Testis (tissue), 3 donors: ENCODE measurements around the gene CDK18. TPM values are rescaled to one million over a fixed set of nuclear protein-coding genes. Genes with fewer than 3 reads are reported as not detected.

Experiments used
- DNase-seq: peaks from one replicate; pipeline ENCODE4 v3.0.0-alpha.2; 2019
- H3K27ac ChIP-seq, 2 donors: fragments of 200-600 bp; sonication (generic); one replicate each; pipeline ENCODE4 v1.5.1; 2019
- H3K27me3 ChIP-seq: fragments of 200-600 bp; sonication (generic); one replicate; pipeline ENCODE4 v1.5.1; 2019
- H3K36me3 ChIP-seq: fragments of 200-600 bp; sonication (generic); one replicate; pipeline ENCODE4 v1.5.1; 2017; ENCODE audit warnings: low read depth; ENCODE audit errors: missing control alignments
- H3K4me1 ChIP-seq: fragments of 200-600 bp; sonication (generic); one replicate; pipeline ENCODE4 v1.5.1; 2019
- H3K4me3 ChIP-seq, 2 donors: fragments of 200-600 bp; sonication (generic); one replicate each; pipeline ENCODE4 v1.5.1; 2017 to 2019
- H3K9me3 ChIP-seq: fragments of 200-600 bp; sonication (generic); one replicate; pipeline ENCODE4 v1.5.1; 2017
- CTCF ChIP-seq, 3 experiments: fragments of 450-650 bp in 2 of 3; fragments of 200-600 bp in 1 of 3; sonication (generic) in 1 of 3; IDR thresholded peaks; one replicate each; pipeline ENCODE4 v1.5.1; 2016 to 2019; ENCODE audit warnings: antibody characterized with exemption in 3 of 3, mild to moderate bottlenecking in 2 of 3, moderate library complexity in 1 of 3
- POLR2A ChIP-seq: fragments of 450-650 bp; IDR thresholded peaks from one replicate; pipeline ENCODE4 v1.6.1; 2017; ENCODE audit warnings: antibody characterized with exemption, mild to moderate bottlenecking, moderate library complexity
- WGBS, 2 donors: methylation state at CpG; one replicate each; pipeline ENCODE4 v1.1.5; 2018; 5-methylcytosine and 5-hydroxymethylcytosine counted together
- intact Hi-C: fragments of 100-400 bp; cut with DNase I; formaldehyde crosslinking; loops from one replicate; pipeline ENCODE4 v1.15.1; 2023; ENCODE audit warnings: low total_unique reads
- polyA plus RNA-seq: library from polyadenylated mRNA; stranded (reverse); fragments of 350-450 nt; fragmentation: Illumina TruSeq; extraction: RNeasy Lipid Tissue Mini Kit (QIAGEN cat#74804); gene quantifications from one replicate; pipeline ENCODE4 v1.2.3, GENCODE V29; 2014; ENCODE audit warnings: low read depth, low replicate concordance; ENCODE audit not compliant: insufficient read depth
- total RNA-seq, 2 donors: library from RNA; depleted of rRNA; stranded (reverse); fragments of >200 nt; gene quantifications; one replicate each; pipeline ENCODE4 v1.2.3, GENCODE V29; 2016

CDK18 gene
- total and polyA plus RNA-seq, 3 donors from 2014 or later: 6.5 to 9.2 (median 8.5) TPM

- peak; percentile 50 for DNase-seq
- Histone ChIP-seq H3K27ac (no peak overlapping the region), H3K9me3 (no peaks in the 10 kb centered on the region), H3K4me1 (peaks cover 10% of the 10 kb centered on the region), H3K27me3 (no peaks in the 10 kb centered on the region), H3K36me3 (no peaks in the 10 kb centered on the region), H3K4me3 (no peak overlapping the region)
- WGBS, 2 donors: 80 to 93% methylated on average over 5 to 8 of the region's 8 CpGs
- intact Hi-C loops: no loop called here
- TF ChIP-seq POLR2A (no peak), CTCF (IDR thresholded peaks at IDR 0.05) (no peak)
Observed at GRCh38 chr1:205518661-205519540, 14.4 kb downstream of the CDK18 start.

- no peaks in the 10 kb centered on the region for H3K9me3 ChIP-seq
- TF ChIP-seq POLR2A (no peak), CTCF (IDR thresholded peaks at IDR 0.05) (no peak)
- intact Hi-C loops: loop anchor here (5.0 to 10.0 kb wide), 2 partner anchors 32 to 135 kb away; no protein-coding TSS in a partner anchor
- peaks cover 10% of the 10 kb centered on the region for H3K4me1 ChIP-seq
- H3K27me3 ChIP-seq: no peaks in the 10 kb centered on the region
- WGBS, 2 donors: 59 to 69% methylated on average over 5 to 6 of the region's 6 CpGs
- no peak overlapping the region for H3K27ac ChIP-seq
- DNase-seq: no peak
- no peak overlapping the region for H3K4me3 ChIP-seq
- no peaks in the 10 kb centered on the region for H3K36me3 ChIP-seq
Observed at GRCh38 chr1:205519541-205520131, 15.2 kb downstream of the CDK18 start.

- TF ChIP-seq POLR2A (no peak), CTCF (IDR thresholded peaks at IDR 0.05) (no peak)
- Histone ChIP-seq H3K36me3 (no peaks in the 10 kb centered on the region), H3K4me1 (peaks cover 7% of the 10 kb centered on the region), H3K9me3 (no peaks in the 10 kb centered on the region), H3K4me3 (no peak overlapping the region), H3K27me3 (no peaks in the 10 kb centered on the region), H3K27ac (no peak overlapping the region)
- no peak for DNase-seq
- WGBS, 2 donors: 86 to 93% methylated on average over 4 of the region's 4 CpGs
- intact Hi-C loops: loop anchor here (5.0 to 10.0 kb wide), 2 partner anchors 33 to 134 kb away; no protein-coding TSS in a partner anchor
Observed at GRCh38 chr1:205520709-205521108, 16.2 kb downstream of the CDK18 start.

- no peaks in the 10 kb centered on the region for H3K4me1 ChIP-seq
- H3K4me3 ChIP-seq: no peak overlapping the region
- no peak for DNase-seq
- WGBS, 2 donors: 85 to 90% methylated on average over 6 to 7 of the region's 7 CpGs
- H3K36me3 ChIP-seq: no peaks in the 10 kb centered on the region
- TF ChIP-seq CTCF (IDR thresholded peaks at IDR 0.05): no peak
- no peak for TF ChIP-seq POLR2A
- no peaks in the 10 kb centered on the region for H3K27me3 ChIP-seq
- intact Hi-C loops: loop anchor here (5.0 to 10.0 kb wide), 2 partner anchors 34 to 133 kb away; no protein-coding TSS in a partner anchor
- no peaks in the 10 kb centered on the region for H3K9me3 ChIP-seq
- H3K27ac ChIP-seq: no peak overlapping the region
Observed at GRCh38 chr1:205521686-205522085, 17.2 kb downstream of the CDK18 start.
